Subcutaneous abdominal adipose tissue (tissue), 5 donors: ENCODE results near the gene NSMCE1.

Experiments used
- H3K27ac ChIP-seq: one replicate; pipeline ENCODE4 v1.7.0; 2013; ENCODE audit warnings: low read depth, mild to moderate bottlenecking, inconsistent platforms, low read length, moderate library complexity
- H3K27me3 ChIP-seq, 5 donors: one replicate each; pipeline ENCODE4 v1.7.0; 2013; ENCODE audit warnings: low read length in 5 of 5, inconsistent platforms in 1 of 5; ENCODE audit not compliant: control insufficient read depth in 5 of 5, insufficient read depth in 4 of 5
- H3K36me3 ChIP-seq, 5 donors: one replicate each; pipeline ENCODE4 v1.7.0; 2013; ENCODE audit warnings: low read length in 5 of 5; ENCODE audit not compliant: control insufficient read depth in 5 of 5, insufficient read depth in 5 of 5
- H3K4me1 ChIP-seq, 5 donors: one replicate each; pipeline ENCODE4 v1.7.0; 2013; ENCODE audit warnings: low read length in 5 of 5, mild to moderate bottlenecking in 3 of 5, moderate library complexity in 1 of 5; ENCODE audit not compliant: control insufficient read depth in 5 of 5, insufficient read depth in 5 of 5
- H3K4me3 ChIP-seq, 5 donors: one replicate each; pipeline ENCODE4 v1.7.0; 2013; ENCODE audit warnings: low read length in 5 of 5, low read depth in 1 of 5
- H3K9ac ChIP-seq, 5 donors: one replicate each; pipeline ENCODE4 v1.7.0; 2013; ENCODE audit warnings: low read length in 5 of 5, mild to moderate bottlenecking in 4 of 5, moderate library complexity in 3 of 5
- H3K9me3 ChIP-seq, 5 donors: one replicate each; pipeline ENCODE4 v1.7.0; 2013; ENCODE audit warnings: low read length in 5 of 5; ENCODE audit not compliant: control insufficient read depth in 5 of 5
- donor health status: healthy.
- donor health status: healthy.
- donor health status: healthy.
- donor health status: healthy.
- donor health status: healthy.

Gene NSMCE1

DNA sequence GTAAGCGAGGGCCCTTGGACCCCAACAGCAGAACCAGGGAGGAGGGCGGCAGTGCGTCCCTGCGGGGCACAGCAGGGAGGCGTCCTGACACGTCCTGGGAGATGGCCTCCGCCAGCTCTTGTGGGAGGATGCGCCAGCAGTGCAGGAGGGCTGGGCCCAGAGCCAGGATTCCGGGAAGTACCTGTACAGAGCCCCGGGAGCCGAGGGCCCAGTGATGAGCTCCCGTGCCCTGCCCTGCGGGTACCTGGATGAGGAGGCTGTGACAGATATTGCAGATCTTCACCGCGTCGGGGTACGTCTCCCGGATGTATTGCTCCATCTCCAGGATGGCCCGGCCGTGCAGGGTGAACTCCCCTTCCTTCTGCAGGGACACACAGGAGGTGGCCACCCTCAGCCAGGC, 42.1 kb downstream of the NSMCE1 start:
- Histone ChIP-seq H3K27me3 (no peaks in the 10 kb centered on the region), H3K36me3 (peaks cover 0 to 54% (median 37%) of the 10 kb centered on the region in 5 donors), H3K4me1 (peaks cover 0 to 44% (median 16%) of the 10 kb centered on the region in 5 donors), H3K4me3 (no peak overlapping the region), H3K9me3 (no peaks in the 10 kb centered on the region), H3K27ac (no peak overlapping the region), H3K9ac (no peak overlapping the region)

DNA sequence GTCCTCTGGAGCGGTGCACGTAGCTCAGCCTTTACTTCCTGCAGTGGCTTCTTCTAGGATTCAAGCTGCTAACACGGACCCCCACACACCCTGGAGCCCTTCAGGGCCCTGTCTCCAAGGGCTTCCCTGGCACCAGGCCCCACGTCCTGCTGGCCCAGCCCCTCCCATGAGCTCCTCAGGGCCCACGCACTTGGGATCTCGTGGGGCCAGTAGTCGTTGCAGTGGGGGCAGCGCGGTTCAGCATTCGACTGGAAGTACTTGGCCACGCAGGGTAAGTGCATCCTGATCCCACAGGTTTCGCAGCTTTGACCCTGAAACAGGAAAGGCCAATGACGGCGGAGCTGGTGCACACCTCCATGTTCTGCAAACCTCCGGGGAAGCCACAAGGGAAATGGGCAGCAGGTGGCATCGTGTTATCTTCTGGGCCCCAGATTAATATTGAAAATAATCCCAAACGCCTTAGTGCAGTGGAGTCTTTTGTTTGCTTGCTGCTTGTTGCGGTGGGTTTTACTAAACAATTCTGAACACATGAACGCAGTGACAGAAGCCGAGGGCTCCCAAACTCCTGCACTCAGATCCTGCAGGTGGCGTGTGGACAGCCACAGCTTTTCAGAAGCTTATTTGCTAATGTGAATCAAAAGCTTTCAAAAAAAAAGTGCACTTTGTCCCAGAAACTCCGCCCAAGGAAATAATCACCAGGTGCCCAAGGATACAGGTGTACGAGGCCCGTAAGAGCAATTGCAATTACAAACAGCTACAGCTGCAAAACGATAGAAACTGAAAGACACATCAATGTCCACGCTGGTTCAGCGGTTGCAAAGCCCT, 42.8 kb downstream of the NSMCE1 start:
- Histone ChIP-seq H3K4me3 (no peak overlapping the region), H3K4me1 (peaks cover 0 to 42% (median 16%) of the 10 kb centered on the region in 5 donors), H3K27me3 (no peaks in the 10 kb centered on the region), H3K36me3 (peaks cover 0 to 54% (median 33%) of the 10 kb centered on the region in 5 donors), H3K9ac (no peak overlapping the region), H3K27ac (no peak overlapping the region), H3K9me3 (no peaks in the 10 kb centered on the region)

DNA sequence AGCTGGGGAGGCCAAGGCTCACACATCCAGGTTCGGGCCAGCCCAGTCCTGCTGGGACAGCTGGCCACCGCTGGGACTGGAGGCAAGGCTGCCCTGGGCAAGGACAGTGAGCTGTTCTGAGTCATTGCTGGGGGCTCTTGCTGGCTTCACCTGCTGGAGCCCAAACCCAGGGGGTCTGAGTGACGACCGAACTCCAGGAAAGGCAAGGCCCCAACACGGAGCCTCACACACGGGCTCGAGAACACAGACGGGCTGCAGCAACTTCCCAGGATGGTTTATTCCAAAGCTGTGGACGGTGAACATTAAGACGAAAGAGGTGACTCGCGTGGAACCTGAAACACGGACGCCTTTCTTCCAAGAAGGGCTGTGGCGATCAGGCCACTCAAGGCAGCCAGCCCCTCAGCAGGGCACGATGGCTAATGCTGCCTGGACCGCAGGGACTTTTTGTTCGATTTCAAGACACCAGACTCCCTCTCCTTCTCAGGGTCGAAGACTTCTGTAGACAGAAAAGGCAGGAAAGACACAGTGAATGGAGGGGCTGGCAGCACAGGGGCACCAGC, 43.8 kb downstream of the NSMCE1 start:
- Histone ChIP-seq H3K9ac (no peak overlapping the region), H3K27ac (no peak overlapping the region), H3K27me3 (no peaks in the 10 kb centered on the region), H3K4me1 (peaks cover 0 to 34% (median 16%) of the 10 kb centered on the region in 5 donors), H3K9me3 (no peaks in the 10 kb centered on the region), H3K4me3 (no peak overlapping the region), H3K36me3 (peaks cover 0 to 52% (median 31%) of the 10 kb centered on the region in 5 donors)

DNA sequence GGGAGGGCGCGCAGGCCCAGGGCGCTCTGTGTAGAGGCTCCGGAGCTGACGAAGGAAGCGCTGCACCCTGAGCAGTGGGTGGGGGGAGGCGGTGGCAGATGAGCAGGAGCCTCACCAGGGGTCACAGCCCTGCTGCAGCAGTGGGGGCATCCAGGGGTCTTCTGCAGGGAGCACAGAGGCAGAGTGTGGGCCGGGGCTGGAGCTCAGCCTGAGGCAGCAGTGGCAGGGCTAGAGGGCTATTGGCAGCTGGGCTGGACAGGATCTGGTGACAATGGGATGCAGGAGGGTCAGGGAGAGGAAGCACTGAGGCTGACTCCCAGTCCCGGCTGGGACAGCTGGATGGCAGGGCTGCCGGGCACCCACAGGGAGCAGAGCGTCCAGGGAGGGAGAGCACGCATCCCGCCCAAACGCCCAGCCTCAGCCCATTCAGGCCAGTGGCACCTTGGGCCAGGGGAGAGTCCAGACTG, 44.3 kb downstream of the NSMCE1 start:
- Histone ChIP-seq H3K27ac (no peak overlapping the region), H3K4me1 (peaks cover 0 to 29% (median 15%) of the 10 kb centered on the region in 5 donors), H3K4me3 (no peak overlapping the region), H3K9ac (no peak overlapping the region), H3K27me3 (no peaks in the 10 kb centered on the region), H3K36me3 (peaks cover 0 to 54% (median 31%) of the 10 kb centered on the region in 5 donors), H3K9me3 (no peaks in the 10 kb centered on the region)

DNA sequence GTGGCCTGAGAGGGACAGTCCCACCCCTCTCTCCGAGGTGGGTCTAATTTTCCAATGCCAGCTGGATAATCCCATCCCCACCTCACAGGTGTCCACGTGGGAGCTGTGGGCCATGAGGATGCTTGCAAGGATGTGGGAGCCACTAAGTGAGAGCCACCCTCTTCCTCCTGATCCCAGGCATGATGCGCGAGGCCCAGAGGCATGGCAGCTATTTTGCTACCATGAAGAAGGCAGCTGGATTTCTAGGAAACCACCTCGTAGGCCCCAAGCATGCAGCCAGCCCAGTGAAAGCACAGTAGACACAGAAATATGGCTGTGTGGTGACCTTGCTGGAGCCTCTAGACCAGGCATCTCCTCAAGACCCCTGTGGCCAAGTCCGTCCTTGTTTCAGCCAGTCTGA, 44.9 kb downstream of the NSMCE1 start:
- no peaks in the 10 kb centered on the region for H3K27me3 ChIP-seq
- H3K36me3 ChIP-seq, result peaks cover 0 to 60% (median 31%) of the 10 kb centered on the region in 5 donors
- H3K4me1 ChIP-seq, result peaks cover 0 to 23% (median 13%) of the 10 kb centered on the region in 5 donors
- no peak overlapping the region for H3K9ac ChIP-seq
- H3K9me3 ChIP-seq, result no peaks in the 10 kb centered on the region
- no peak overlapping the region for H3K27ac ChIP-seq
- H3K4me3 ChIP-seq, result no peak overlapping the region

DNA sequence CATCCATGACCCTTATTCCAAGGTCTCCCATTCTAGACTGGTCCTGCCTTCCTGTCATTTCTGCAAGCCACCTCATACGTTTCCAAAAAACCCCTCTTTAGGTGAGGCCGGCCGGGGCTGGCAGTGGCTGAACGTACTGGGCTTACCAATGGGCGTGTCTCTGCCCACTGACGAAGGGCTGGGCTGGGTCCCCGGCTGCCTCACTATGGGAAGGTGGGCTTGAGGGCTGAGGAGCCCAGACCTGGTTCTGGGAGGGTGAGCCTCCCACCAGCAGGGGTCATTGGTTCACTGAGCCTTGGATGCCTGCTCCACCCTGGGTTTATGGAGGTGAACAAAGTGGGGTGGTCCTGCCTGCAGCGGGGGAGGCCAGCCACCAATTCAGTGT, 45.4 kb downstream of the NSMCE1 start:
- Histone ChIP-seq H3K27me3 (no peaks in the 10 kb centered on the region), H3K4me1 (peaks cover 0 to 23% (median 13%) of the 10 kb centered on the region in 5 donors), H3K9me3 (no peaks in the 10 kb centered on the region), H3K4me3 (peak overlapping the region in 1 of 5 donors; percentile 11), H3K36me3 (peaks cover 0 to 60% (median 31%) of the 10 kb centered on the region in 5 donors), H3K27ac (no peak overlapping the region), H3K9ac (no peak overlapping the region)

DNA sequence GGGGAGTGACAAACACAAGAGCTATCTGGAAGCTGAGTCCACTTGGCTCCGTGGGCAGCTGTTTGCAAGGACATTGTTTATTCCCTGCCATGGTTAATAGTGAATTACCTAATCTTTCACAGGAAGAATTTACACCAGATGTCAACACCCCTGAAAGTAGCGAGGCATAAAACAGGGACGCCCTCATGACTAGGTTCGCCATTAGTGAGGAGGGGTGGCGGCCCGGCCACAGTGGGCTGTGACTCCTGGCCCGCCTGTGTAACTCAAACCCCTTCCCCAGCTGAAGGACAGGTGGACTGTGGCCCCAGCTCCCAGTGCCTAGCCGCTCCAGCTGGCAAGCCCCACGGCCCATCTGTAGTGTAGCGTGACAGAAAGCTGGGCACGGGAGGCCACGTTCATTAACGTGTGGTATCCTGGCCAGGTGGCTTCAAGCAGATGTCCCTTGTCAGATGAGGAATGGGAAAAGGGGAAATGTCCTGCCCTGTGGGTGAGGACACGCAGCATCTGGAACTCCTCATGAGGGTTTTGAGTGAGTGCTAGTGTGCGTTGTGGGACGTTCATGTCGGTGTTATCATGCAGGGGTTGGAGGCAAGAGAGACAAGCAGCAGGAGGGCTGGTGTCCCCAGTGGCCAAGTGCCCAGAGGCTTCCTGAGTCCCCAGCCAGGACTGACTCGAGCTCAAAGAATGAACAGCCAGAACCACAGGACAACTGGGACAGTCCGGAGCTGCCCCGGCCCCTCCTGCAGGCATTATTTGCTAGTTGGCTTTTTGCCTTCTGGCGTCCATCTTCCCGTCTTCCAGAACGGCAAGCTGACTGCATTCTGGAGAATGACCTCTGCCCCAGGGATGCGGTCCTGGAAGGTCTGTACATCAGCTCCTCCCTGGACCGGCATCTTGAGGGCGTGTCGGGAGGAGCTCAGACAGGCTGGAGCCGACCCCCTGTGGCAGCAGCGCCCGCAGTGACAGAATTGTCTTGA, 46.0 kb downstream of the NSMCE1 start:
- no peaks in the 10 kb centered on the region for H3K27me3 ChIP-seq
- H3K4me3 ChIP-seq, result peak overlapping the region in 1 of 5 donors; percentile 11
- H3K9ac ChIP-seq, result no peak overlapping the region
- peaks cover 0 to 60% (median 31%) of the 10 kb centered on the region in 5 donors for H3K36me3 ChIP-seq
- peaks cover 0 to 23% (median 13%) of the 10 kb centered on the region in 5 donors for H3K4me1 ChIP-seq
- no peaks in the 10 kb centered on the region for H3K9me3 ChIP-seq
- peak overlapping the region; percentile 18 for H3K27ac ChIP-seq

DNA sequence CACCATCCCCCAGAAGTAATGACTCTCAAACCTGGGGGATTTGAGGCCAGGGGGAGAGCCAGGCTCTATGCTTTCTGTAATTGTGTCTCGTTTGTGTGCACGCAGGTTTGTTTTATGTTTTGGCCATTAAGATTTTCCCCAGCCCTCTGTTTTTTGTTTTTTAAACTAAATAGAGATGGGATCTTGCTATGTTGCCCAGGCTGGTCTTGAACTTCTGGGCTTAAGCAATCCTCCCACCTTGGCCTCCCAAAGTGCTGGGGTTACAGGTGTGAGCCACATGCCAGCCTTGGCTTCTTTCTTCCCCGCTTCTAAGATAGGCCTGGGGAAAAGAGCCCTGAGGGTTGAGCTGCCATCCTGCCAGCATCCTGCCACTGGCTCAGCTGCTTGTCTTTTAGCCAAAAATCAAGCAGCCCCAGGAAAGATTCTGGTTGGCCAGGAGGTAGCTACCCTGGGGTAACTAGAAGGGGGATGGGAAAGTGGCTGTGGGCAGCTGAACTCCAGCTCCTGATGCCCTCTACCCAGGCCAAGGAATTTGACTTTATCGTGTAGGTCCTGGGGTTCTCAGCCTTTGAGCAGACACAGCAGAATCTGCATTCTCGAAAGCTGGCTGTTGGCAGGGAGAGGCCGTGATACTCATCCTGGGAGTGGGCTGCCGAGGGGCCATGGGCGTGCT, 46.9 kb downstream of the NSMCE1 start:
- Histone ChIP-seq H3K4me1 (peaks cover 0 to 19% (median 13%) of the 10 kb centered on the region in 5 donors), H3K9ac (no peak overlapping the region), H3K36me3 (peaks cover 0 to 57% (median 32%) of the 10 kb centered on the region in 5 donors), H3K27me3 (no peaks in the 10 kb centered on the region), H3K27ac (no peak overlapping the region), H3K4me3 (no peak overlapping the region), H3K9me3 (no peaks in the 10 kb centered on the region)

DNA sequence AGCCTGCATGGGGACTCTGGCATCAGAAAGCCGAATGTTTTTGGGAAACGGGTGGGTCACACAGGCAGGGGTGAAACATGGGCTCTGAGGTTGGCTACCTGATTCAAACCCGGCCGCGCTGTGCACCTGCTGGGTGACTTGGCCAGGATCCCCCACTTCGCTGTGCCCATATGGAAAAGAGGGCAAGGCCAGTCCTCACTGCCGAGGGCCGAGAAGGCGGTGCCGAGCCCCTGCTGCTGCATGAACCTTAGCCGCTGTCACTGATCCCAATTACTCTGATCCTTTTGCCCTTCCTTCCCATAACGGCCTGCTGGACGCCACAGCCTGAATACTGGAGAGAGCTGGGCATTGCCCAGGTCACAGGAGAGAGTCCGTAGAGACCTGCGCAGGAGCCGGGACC, 47.6 kb downstream of the NSMCE1 start:
- peaks cover 0 to 57% (median 28%) of the 10 kb centered on the region in 5 donors for H3K36me3 ChIP-seq
- H3K9ac ChIP-seq, result no peak overlapping the region
- no peaks in the 10 kb centered on the region for H3K9me3 ChIP-seq
- H3K27ac ChIP-seq, result no peak overlapping the region
- H3K4me3 ChIP-seq, result no peak overlapping the region
- no peaks in the 10 kb centered on the region for H3K27me3 ChIP-seq
- H3K4me1 ChIP-seq, result peaks cover 0 to 19% (median 13%) of the 10 kb centered on the region in 5 donors
